GM18499 (cell line): ENCODE measurements around the gene CFI.

Source experiments
- ATAC-seq: cut with Tn5 transposase; IDR thresholded peaks from one replicate; pipeline ENCODE4 v1.9.1; 2021; ENCODE audit warnings: moderate number of reproducible peaks; ENCODE audit not compliant: insufficient read depth, unreplicated experiment

CFI gene

DNA sequence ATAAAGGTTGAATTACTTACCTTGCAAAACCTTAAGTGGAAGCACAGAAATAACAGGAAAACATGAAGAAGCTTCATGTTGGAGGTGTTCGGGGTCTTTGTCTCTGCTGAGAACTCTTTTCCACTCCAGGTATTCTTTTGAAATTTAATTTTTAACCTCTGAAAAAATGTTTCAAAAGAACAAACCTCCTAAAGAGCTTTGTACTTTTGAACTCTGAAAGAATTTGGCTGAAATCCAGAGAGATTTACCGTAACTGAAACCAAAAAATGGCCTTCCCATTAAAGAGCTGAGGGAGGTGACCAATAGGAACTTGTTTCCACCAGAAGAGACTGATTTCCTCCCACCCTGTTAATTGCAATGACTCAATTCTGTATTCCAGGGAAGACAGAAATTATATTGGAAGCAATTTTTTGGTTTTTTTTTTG lies at the start of gene CFI:
TSS of gene CFI (minus strand) at position 105 of the 425 bp plus-strand sequence. CDS start at position 77, 28 bp downstream.
- no peak for ATAC-seq

GRCh38 chr4:109850601-109851000 lies 48.8 kb upstream of the CFI start:
- no peak for ATAC-seq

DNA sequence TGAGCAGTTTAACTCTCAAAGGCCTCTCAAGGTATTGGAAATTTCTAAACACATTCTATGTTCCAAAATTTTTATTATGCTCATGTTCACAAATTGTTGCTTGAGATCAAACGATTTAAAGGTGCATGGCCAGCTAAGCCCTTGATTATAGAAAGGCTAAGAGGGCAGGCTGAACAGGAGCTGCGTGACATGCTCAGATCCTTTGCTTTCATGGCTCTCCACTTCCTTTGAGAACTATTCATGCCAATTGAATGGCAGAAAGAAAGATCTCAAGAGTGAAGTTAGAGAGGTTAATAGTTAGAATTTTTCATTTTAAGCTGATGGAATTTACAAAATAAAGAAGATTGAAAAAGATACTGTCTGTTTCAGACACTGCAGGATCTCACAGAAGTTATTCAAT lies 46.7 kb upstream of the CFI start:
- ATAC-seq: no peak

- no peak for ATAC-seq
These were observed 46.2 kb upstream of the CFI start, which contains the start of gene LRIT3 for GRCh38 chr4:109847896-109848442. LRIT3 (plus strand) TSS chr4:109848107; CDS start chr4:109848202, 95 bp downstream.

DNA sequence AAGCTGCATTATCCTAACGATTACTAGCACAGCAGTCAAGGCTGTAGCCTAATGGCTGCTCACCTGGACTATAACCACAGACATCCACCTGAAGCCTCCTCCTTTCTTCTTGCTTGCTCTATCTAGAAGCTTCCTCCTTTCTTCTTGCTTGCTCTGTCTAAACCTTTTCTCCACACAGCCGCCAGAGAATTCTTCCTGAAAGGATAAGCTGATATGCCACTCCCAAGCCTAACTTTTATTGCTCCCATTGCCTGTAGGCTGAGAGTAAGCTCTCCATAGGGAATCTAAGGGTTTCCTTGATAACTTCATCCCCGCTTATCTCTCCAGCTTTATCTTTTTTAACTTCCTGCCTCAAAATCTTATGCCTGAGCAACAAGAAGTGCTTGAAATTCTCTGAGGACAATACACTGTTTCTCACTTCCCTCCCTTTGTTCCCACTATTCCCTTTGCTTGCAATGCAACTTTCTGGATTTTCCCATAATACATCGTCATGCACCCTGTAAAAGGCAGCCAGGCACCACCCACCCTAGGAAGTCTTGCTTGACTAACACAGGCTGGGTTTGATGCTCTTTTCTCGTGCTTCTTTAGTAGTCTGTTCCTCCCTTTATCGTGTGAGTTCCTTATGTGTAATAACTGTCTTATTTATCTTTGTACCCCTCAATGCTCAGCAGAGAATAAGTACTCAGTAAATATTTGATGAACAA lies 44.7 kb upstream of the CFI start:
- no peak for ATAC-seq

DNA sequence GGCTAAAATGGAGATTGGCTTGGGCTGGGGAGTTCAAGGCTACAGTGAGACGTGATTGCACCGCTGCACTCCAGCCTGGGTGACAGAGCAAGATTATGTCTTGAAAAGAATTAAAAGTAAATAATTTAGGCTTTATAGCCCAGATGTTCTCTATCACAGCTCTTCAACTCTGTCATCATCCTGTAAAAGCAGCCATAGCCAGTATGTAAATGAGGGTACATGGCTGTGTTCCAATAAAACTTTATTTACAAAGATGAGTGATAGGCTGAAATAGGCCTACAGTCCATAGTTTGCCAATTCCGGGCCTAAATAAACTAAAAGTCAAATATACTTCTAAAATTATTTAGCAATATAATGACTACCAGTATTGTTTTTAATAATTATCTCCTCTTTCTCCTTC lies 35.2 kb upstream of the CFI start:
- no peak for ATAC-seq

GRCh38 chr4:109833756-109834155 lies 32.0 kb upstream of the CFI start:
- no peak for ATAC-seq

- ATAC-seq: no peak
These were observed 25.9 kb upstream of the CFI start, which contains the start of gene RRH for GRCh38 chr4:109827672-109828071. RRH (plus strand) TSS chr4:109827972; CDS start chr4:109828028, 56 bp downstream.

- no peak for ATAC-seq
These were observed 24.9 kb upstream of the CFI start for GRCh38 chr4:109826719-109827118.

- no peak for ATAC-seq
These were observed 19.4 kb upstream of the CFI start for GRCh38 chr4:109821185-109821584.

GRCh38 chr4:109820563-109820962 lies 18.8 kb upstream of the CFI start:
- no peak for ATAC-seq

- no peak for ATAC-seq
These were observed 16.5 kb upstream of the CFI start for GRCh38 chr4:109818268-109818667.

DNA sequence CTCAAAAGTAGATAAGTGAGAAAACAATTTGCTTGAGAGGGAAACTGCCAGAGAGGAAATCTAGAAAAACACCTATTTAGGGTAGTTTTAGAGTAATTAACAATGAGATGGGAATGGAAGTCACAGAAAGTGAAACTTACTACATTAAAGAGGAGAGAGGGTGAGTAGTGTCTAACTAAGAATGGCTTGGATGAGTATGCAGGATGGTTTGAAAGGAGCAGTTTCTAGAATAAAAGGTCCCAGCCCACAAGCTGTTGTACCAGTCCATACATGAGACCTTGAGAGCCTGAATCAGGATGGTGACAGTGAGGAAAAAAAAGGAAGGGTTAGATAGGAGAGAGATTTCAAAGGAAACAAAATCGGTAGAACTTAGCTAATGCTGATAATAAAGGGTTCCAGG lies 15.1 kb upstream of the CFI start:
- ATAC-seq: no peak

DNA sequence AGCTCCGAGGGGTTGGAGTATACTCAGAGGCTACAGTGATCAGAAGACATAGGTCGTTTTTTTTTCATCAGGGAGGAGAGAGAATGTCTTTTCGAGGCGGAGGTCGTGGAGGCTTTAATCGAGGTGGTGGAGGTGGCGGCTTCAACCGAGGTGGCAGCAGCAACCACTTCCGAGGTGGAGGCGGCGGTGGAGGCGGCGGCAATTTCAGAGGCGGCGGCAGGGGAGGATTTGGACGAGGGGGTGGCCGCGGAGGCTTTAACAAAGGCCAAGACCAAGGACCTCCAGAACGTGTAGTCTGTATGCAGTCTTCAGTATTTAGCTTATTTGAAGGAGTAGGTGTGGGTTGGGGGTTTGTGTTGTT lies 14.3 kb upstream of the CFI start:
- ATAC-seq: no peak

DNA sequence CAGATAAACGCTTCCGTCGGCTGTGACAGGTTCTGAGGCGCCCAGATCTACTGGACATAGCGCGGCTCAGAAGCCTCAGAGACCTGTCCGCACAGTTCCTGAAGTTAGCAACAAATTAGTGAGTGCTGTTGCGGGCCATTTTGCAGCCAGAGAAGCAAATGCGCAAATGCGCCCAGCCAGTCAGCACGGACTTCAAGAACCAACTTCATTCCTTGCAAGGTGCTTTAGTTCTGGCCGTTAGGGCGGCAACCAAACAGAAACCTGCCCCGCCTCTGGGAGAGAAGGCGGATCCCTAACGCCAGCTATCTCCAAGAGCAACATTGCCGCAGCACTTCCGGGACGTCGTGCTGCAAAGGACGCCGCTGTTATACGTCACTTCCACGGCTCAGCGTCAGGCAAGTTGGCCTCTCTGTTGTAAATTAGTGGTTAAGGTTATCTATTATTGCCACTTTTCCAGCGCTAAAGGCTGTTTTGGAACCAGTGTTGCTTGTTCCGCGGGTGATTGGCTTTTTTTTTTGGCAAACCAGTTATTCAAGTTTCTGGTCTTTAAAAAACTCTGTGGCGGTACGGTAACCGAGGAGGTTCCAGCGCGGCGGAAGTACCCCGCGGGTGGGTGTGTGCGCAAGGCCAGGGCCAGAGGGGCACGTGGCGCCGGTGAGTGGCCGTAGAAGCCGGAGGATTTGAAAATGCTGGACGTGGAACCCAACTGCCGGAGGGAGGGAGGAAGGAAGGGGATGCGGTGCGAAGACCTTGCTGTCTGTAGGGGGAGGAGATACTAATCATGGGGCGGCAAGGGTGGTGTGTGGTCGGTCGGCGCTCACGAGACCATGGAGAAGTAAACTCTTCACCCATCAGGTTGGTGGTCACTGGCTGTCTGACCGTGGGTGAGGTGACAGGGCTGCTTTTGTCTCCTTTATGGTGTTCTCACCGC lies 13.6 kb upstream of the CFI start, which contains the start of gene GAR1:
TSS of gene GAR1 (plus strand) at position 612 of the 931 bp plus-strand sequence. CDS start 403 bp downstream, outside the sequence.
- peak; percentile 94 for ATAC-seq

GRCh38 chr4:109811707-109812106 lies 9.9 kb upstream of the CFI start:
- no peak for ATAC-seq

DNA sequence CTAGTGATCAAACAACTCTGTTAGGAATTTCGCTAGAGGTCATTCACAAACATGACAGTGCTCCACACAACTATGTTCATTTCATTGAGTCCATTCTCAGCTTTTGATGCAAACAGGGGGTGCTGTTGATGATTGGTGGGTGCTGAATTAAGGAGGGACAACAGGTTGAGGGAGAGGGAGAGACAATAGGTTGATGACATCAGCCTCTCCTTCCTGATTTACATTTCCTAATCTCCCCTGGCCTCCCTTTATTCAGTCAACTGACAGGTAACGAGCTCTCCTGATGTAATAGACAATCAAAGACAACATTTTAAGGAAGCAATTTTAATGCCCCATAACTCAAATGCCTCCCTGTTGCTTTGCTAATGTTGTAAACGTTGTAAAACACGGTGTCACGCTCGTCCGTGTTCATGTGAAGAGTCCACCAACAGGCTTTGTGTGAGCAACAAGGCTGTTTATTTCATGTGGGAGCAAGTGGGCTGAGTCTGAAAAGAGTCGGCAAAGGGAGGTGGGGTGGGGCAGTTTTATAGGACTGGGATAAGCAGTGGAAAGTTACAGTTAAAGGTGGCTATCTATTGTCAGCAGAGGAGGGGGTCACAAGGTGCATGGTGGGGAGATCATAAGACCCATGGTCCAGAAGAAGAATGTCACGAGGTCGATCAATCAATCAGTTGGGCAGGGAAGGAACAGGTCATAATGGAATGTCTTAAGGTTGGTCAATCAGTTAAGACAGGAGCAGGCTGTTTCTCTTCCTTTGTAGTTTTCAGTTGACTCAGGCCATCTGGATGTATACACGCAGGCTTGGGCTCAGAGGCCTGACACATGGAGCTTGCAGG lies 9.0 kb upstream of the CFI start:
- no peak for ATAC-seq

DNA sequence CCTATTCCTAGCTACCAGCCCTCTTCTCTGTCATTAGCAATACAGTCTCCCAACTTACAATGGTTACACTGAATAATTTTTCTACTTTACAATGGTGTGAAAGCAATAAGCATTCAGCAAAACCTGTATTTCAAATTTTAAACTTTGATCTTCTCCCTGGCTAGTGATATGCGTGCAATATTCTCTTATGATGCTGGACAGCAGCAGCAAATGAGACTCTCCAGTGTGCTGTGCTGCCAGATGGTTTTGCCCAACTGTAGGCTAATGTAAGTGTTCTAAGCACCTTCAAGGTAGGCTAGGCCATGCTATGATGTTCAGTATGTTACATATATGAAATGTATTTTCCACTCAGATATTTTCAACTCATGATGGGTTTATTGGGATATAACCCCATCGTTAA lies 7.9 kb upstream of the CFI start:
- ATAC-seq: no peak

DNA sequence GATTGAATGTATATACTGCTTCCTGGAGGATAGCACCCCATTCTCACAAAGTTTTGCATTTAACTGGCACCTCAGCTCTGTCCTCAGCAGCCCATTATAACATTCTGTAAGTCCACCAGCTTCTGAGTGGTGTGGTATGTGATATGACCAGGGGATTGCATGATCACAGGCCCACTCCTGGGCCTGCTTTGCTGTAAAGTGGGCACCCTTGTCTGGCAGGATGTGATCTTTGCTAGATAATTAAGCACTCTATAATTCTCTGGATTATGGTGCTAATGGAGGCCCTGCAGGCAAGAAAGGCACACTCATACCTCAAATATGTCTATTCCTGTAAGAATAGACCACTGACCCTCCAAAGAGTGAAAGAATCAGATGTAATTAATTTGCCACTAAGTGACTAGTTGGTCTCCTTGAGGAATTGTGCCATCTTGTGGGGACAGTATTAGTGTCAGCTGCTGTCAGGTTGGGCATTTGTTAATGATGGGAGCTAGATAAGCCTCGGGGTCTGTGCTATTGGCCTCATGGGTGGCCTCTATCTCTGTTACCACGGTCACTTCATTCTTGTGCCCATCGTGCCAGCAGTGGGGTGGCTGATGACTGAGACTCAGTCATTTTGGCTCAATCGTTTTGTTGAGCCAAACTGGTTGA lies 2.2 kb upstream of the CFI start:
- ATAC-seq: no peak
